SK-N-SH (cell line): ENCODE measurements around the gene KCNK4. TPM values are rescaled to one million over a fixed set of nuclear protein-coding genes. Genes with fewer than 3 reads are reported as not detected.
"Not testable (repeated sequence)": the region's sequence is repeated elsewhere in the genome, so short reads cannot be mapped to it uniquely, and the experiment has no call there.

Experiments used
- CTCF ChIA-PET: fragments of 300-600, 350-600 bp; formaldehyde crosslinking; extraction: SDS; loops from one replicate; lab custom pipeline; 2021; lab: Yijun Ruan, JAX
- POLR2A ChIA-PET: fragments of 350-600 bp; sonication (Branson Sonifier 250); formaldehyde crosslinking; extraction: SDS; loops from one replicate; lab custom pipeline; 2020; ENCODE audit warnings: antibody characterized with exemption, inconsistent platforms; lab: Yijun Ruan, JAX
- DNase-seq: peaks from one replicate; pipeline ENCODE4 v3.0.0; 2012
- H2AFZ ChIP-seq: fragments of 200-600 bp; sonication (generic); 2 replicates; pipeline ENCODE4 v1.8.1; 2016; ENCODE audit warnings: antibody characterized with exemption, mild to moderate bottlenecking, low read depth
- H3F3A ChIP-seq: fragments of 200-600 bp; sonication (generic); replicated peaks from 2 replicates; pipeline ENCODE3; 2016; ENCODE audit warnings: antibody characterized with exemption, mild to moderate bottlenecking; ENCODE audit not compliant: insufficient read depth
- H3K27ac ChIP-seq, 2 experiments: fragments of 200-500 bp in 1 of 2; fragments of 200-600 bp in 1 of 2; sonication (Bioruptor generic) in 1 of 2; sonication (generic), shearing (Covaris generic) in 1 of 2; 2 replicates each; pipeline versions ENCODE4 v1.5.1 to v1.6.1; 2014 to 2016; ENCODE audit warnings: low read depth in 2 of 2, inconsistent platforms in 1 of 2, low read length in 1 of 2, mild to moderate bottlenecking in 1 of 2, mixed read lengths in 1 of 2
- H3K27me3 ChIP-seq: fragments of 200-600 bp; sonication (generic), shearing (Covaris generic); 2 replicates; pipeline ENCODE4 v1.6.1; 2016; ENCODE audit warnings: mixed run types; ENCODE audit not compliant: insufficient read depth
- H3K36me3 ChIP-seq, 2 experiments: fragments of 200-500 bp in 1 of 2; fragments of 200-600 bp in 1 of 2; sonication (Bioruptor generic) in 1 of 2; sonication (generic) in 1 of 2; replicated peaks in 1 of 2; 2 replicates each; pipeline versions ENCODE3 to v1.5.1; 2014 to 2016; ENCODE audit warnings: low read length in 1 of 2, mild to moderate bottlenecking in 1 of 2; ENCODE audit not compliant: insufficient read depth in 2 of 2, control insufficient read depth in 1 of 2
- H3K4me1 ChIP-seq, 2 experiments: fragments of 200-500 bp in 1 of 2; fragments of 200-600 bp in 1 of 2; sonication (Bioruptor generic) in 1 of 2; sonication (generic), shearing (Covaris generic) in 1 of 2; 2 replicates each; pipeline versions ENCODE4 v1.5.1 to v1.6.1; 2014 to 2016; ENCODE audit warnings: low read depth in 1 of 2, low read length in 1 of 2, mixed run types in 1 of 2; ENCODE audit not compliant: insufficient read depth in 2 of 2, control insufficient read depth in 1 of 2
- H3K4me2 ChIP-seq: fragments of 200-600 bp; sonication (generic), shearing (Covaris generic); 2 replicates; pipeline ENCODE4 v1.6.1; 2017; ENCODE audit warnings: mixed run types
- H3K4me3 ChIP-seq, 2 experiments: fragments of 200-500 bp in 1 of 2; fragments of 200-600 bp in 1 of 2; sonication (Bioruptor generic) in 1 of 2; sonication (generic), shearing (Covaris generic) in 1 of 2; 2 replicates each; pipeline versions ENCODE4 v1.5.1 to v1.8.1; 2014 to 2016; ENCODE audit warnings: low read depth in 2 of 2, inconsistent platforms in 1 of 2, low read length in 1 of 2, mild to moderate bottlenecking in 1 of 2, mixed read lengths in 1 of 2, moderate library complexity in 1 of 2
- H3K79me2 ChIP-seq: fragments of 200-600 bp; sonication (generic); 2 replicates; pipeline ENCODE4 v1.8.1; 2017; ENCODE audit warnings: mild to moderate bottlenecking; ENCODE audit not compliant: insufficient read depth
- H3K9ac ChIP-seq: fragments of 200-600 bp; sonication (generic); 2 replicates; pipeline ENCODE4 v1.6.1; 2017; ENCODE audit warnings: mixed run types
- H3K9me2 ChIP-seq: fragments of 200-600 bp; sonication (generic); 2 replicates; pipeline ENCODE4 v1.6.1; 2017; ENCODE audit warnings: mixed run types
- H3K9me3 ChIP-seq: fragments of 200-600 bp; sonication (generic); 2 replicates; pipeline ENCODE4 v1.6.1; 2017; ENCODE audit warnings: mixed run types, mild to moderate bottlenecking, moderate library complexity
- H4K20me1 ChIP-seq: fragments of 200-600 bp; sonication (generic); 2 replicates; pipeline ENCODE4 v1.6.1; 2017; ENCODE audit warnings: mild to moderate bottlenecking, mixed run types; ENCODE audit not compliant: insufficient read depth
- CHD2 ChIP-seq: fragments of 150-350 bp; IDR thresholded peaks from 2 replicates; pipeline ENCODE4 v1.6.1; 2018; ENCODE audit warnings: low read length; ENCODE audit not compliant: partially characterized antibody
- CTCF ChIP-seq: fragments of 200-600 bp; sonication (generic); IDR thresholded peaks from 2 replicates; pipeline ENCODE4 v1.6.1; 2017; ENCODE audit warnings: antibody characterized with exemption, mild to moderate bottlenecking, moderate library complexity
- EP300 ChIP-seq, 2 experiments: IDR thresholded peaks; 2 replicates each; pipeline versions ENCODE4 v1.4.0 to v1.6.1; 2012; ENCODE audit warnings: borderline replicate concordance in 1 of 2, low read depth in 1 of 2, low read length in 1 of 2
- FOXJ3 ChIP-seq: sonication (generic); formaldehyde crosslinking; IDR thresholded peaks from 2 replicates; pipeline ENCODE4 v1.5.1; 2020; ENCODE audit warnings: mild to moderate bottlenecking, missing genetic modification reagents
- MXI1 ChIP-seq: IDR thresholded peaks from 2 replicates; pipeline ENCODE4 v1.6.1; 2012; ENCODE audit warnings: mild to moderate bottlenecking, low read depth, low read length, improper control_type of control experiment
- RAD21 ChIP-seq: IDR thresholded peaks from 2 replicates; pipeline ENCODE4 v1.6.1; 2012; ENCODE audit warnings: mild to moderate bottlenecking, low read length
- REST ChIP-seq: IDR thresholded peaks from 2 replicates; pipeline ENCODE4 v1.6.1; 2012; ENCODE audit warnings: mild to moderate bottlenecking, low read depth, low read length, moderate library complexity
- RFX5 ChIP-seq: IDR thresholded peaks from 2 replicates; pipeline ENCODE4 v1.6.1; 2012; ENCODE audit warnings: mild to moderate bottlenecking, improper control_type of control experiment, low read length
- TEAD4 ChIP-seq: IDR thresholded peaks from 2 replicates; pipeline ENCODE4 v1.4.0; 2012; ENCODE audit warnings: mild to moderate bottlenecking, borderline replicate concordance; ENCODE audit not compliant: insufficient read depth
- WGBS: methylation state at CpG from one replicate; pipeline ENCODE4 v1.1.6; 2017; ENCODE audit warnings: low lambda C conversion rate; 5-methylcytosine and 5-hydroxymethylcytosine counted together
- polyA plus RNA-seq, 3 experiments: library from polyadenylated mRNA; depleted of rRNA; stranded (reverse); fragments of >200 nt; gene quantifications; 2 replicates each; pipeline ENCODE4 v1.2.3, GENCODE V29; 2012

The KCNK4 gene
- polyA plus RNA-seq, 1 of the 3 experiments (the other 2 are of a cell fraction), result 0.16 TPM

- H3K27me3 ChIP-seq, H3K4me3 ChIP-seq, H3K4me1 ChIP-seq, H3K9me2 ChIP-seq, DNase-seq, H3F3A ChIP-seq, H3K9ac ChIP-seq, H3K9me3 ChIP-seq, H3K27ac ChIP-seq, H2AFZ ChIP-seq, H4K20me1 ChIP-seq, H3K4me2 ChIP-seq, H3K36me3 ChIP-seq: not testable (repeated sequence)
- POLR2A ChIA-PET, result interaction anchor here (1.5 kb wide), 1 partner anchor 19 kb away, joined by 4 read pairs; the partner anchor contains the start of gene ESRRA
- WGBS, result 100% methylated on average over 2 of the region's 4 CpGs
- CTCF ChIA-PET, result interaction anchor here (0.9 to 1.3 kb wide), 5 partner anchors 8 to 124 kb away, joined by 3 to 5 read pairs (median 3); no protein-coding TSS in a partner anchor
- H3K79me2 ChIP-seq, result peaks cover 16% of the 10 kb centered on the region; the same call in 1 of the 2 replicates
Measured at GRCh38 chr11:64323984-64324383, 32.9 kb downstream of the KCNK4 start.

GRCh38 chr11:64324692-64325469 lies 33.8 kb downstream of the KCNK4 start:
- WGBS, result 93% methylated on average over 11 of the region's 11 CpGs
- no peaks in the 10 kb centered on the region; a peak in 1 of 4 replicates for H3K4me1 ChIP-seq
- peaks cover 10% of the 10 kb centered on the region for H3F3A ChIP-seq
- no peaks in the 10 kb centered on the region for H3K9me2 ChIP-seq
- H3K9ac ChIP-seq, result no peak overlapping the region
- no peaks in the 10 kb centered on the region for H3K9me3 ChIP-seq
- H4K20me1 ChIP-seq, result no peaks in the 10 kb centered on the region
- ChIA-PET POLR2A (interaction anchor here (0.7 kb wide), 1 partner anchor 285 kb away, joined by 3 read pairs; no protein-coding TSS in a partner anchor), CTCF (interaction anchor here (0.9 to 1.3 kb wide), 5 partner anchors 15 to 123 kb away, joined by 3 to 5 read pairs (median 3); partner anchors contain the start of gene CCDC88B)
- H3K4me3 ChIP-seq, result no peak overlapping the region
- H3K4me2 ChIP-seq, result no peak overlapping the region
- no peak overlapping the region for H2AFZ ChIP-seq
- peaks cover 0 to 10% of the 10 kb centered on the region in 2 experiments for H3K36me3 ChIP-seq
- H3K27ac ChIP-seq, result no peak overlapping the region
- DNase-seq, result no peak
- H3K27me3 ChIP-seq, result no peaks in the 10 kb centered on the region
- peaks cover 9% of the 10 kb centered on the region; the same call in 1 of the 2 replicates for H3K79me2 ChIP-seq
- TF ChIP-seq RAD21 (no peak), EP300 (IDR thresholded peaks at IDR 0.05; ENCODE audit: borderline replicate concordance in 1 of 2, low read depth in 1 of 2, low read length in 1 of 2) (no peak), TEAD4 (no peak), MXI1 (no peak), FOXJ3 (CRISPR knock-in tag) (no peak), REST (no peak), CHD2 (no peak), RFX5 (no peak), CTCF (no peak)
- TF ChIP-seq, all 33 proteins: peak for 0
